Left lung (tissue), 10 donors: ENCODE results near the gene LRRTM1. TPM values are rescaled to one million over a fixed set of nuclear protein-coding genes. Genes with fewer than 3 reads are reported as not detected.

Experiments used
- ATAC-seq: fragments of 200-7000 bp; cut with Tn5 transposase; one replicate; pipeline ENCODE4 v1.9.1; 2020; ENCODE audit warnings: moderate library complexity
- DNase-seq, 4 donors: peaks; one replicate each; pipeline ENCODE4 v3.0.0-alpha.2; 2013 to 2020
- H3K27ac ChIP-seq, 2 donors: fragments of 200-600 bp; sonication (generic) in 1 of 2; one replicate each; pipeline versions ENCODE4 v1.5.0 to v1.8.0; 2020 to 2021
- H3K27me3 ChIP-seq, 2 donors: fragments of 200-600 bp; sonication (generic) in 1 of 2; one replicate each; pipeline versions ENCODE4 v1.5.0 to v1.8.0; 2020 to 2021
- H3K36me3 ChIP-seq, 2 donors: fragments of 200-600 bp; sonication (generic) in 1 of 2; one replicate each; pipeline versions ENCODE4 v1.5.0 to v1.8.0; 2020 to 2021
- H3K4me1 ChIP-seq, 2 donors: fragments of 200-600 bp; one replicate each; pipeline ENCODE4 v1.8.0; 2021
- H3K4me3 ChIP-seq, 2 donors: fragments of 200-600 bp; sonication (generic) in 1 of 2; one replicate each; pipeline versions ENCODE4 v1.5.0 to v1.8.0; 2020 to 2021; ENCODE audit warnings: mild to moderate bottlenecking in 1 of 2
- H3K9me3 ChIP-seq, 2 donors: fragments of 200-600 bp; sonication (generic) in 1 of 2; one replicate each; pipeline versions ENCODE4 v1.5.0 to v1.8.0; 2020 to 2021
- intact Hi-C, 2 donors: fragments of 100-400 bp; cut with DNase I; formaldehyde crosslinking; loops; one replicate each; pipeline versions ENCODE4 v1.11.2 to v1.14.2; 2022
- polyA plus RNA-seq, 6 donors: library from polyadenylated mRNA; unstranded; fragments of 120-200 nt; gene quantifications; one replicate each; pipeline ENCODE4 v1.2.1, GENCODE V29; 2013; ENCODE audit not compliant: insufficient read length in 6 of 6
- total RNA-seq, 2 donors: library from RNA; stranded (reverse); fragmentation: NEBNext Ultra II Directional; extraction: Animal tissue kit (Norgen Biotek cat#: 25700); gene quantifications; one replicate each; pipeline ENCODE4 v1.2.1, GENCODE V29; 2021
- TF ChIP-seq, protein P1 (sequence below), 2 donors: fragments of 200-600 bp; sonication (generic) in 1 of 2; IDR thresholded peaks; one replicate each; pipeline versions ENCODE4 v1.5.0 to v1.8.0; 2021; ENCODE audit warnings: antibody characterized with exemption in 2 of 2
- donor health status: DM: no; HTN: yes; CAD: no.
- donor health status: DM: no; HTN: no; CAD: no.

Gene LRRTM1
- total and polyA plus RNA-seq, 8 donors: 2.0 to 3.6 (median 2.7) TPM; not detected in 2

DNA sequence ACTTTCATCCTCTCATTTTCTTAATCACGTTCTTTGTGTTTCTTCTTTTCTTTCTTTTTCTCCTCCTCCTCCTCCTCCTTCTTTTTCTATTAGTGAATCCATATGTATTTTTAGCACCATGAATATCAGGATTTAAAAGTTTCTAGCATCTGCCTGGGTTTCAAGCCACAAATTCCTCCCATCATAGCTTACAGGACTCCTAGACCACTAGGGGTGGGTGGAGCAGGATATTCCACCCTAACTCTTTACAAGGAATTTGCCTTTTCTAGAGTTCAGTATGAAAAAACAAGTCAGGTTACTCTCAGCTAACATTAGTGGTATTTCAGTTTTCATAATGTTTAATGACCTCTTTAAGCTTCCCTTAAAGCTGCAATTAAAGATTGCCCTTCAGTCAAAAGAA lies 19.1 kb upstream of the LRRTM1 start:
- peaks cover 0 to 35% of the 10 kb centered on the region in 2 donors for H3K27me3 ChIP-seq
- no peak overlapping the region for H3K27ac ChIP-seq
- no peaks in the 10 kb centered on the region for H3K36me3 ChIP-seq
- no peaks in the 10 kb centered on the region for H3K9me3 ChIP-seq
- H3K4me3 ChIP-seq: no peak overlapping the region
- intact Hi-C loops: loop anchor here in 1 of 2 donors (10.0 kb wide), 1 partner anchor 171 kb away; no protein-coding TSS in a partner anchor
- DNase-seq: no peak
- TF ChIP-seq, protein P1, sequence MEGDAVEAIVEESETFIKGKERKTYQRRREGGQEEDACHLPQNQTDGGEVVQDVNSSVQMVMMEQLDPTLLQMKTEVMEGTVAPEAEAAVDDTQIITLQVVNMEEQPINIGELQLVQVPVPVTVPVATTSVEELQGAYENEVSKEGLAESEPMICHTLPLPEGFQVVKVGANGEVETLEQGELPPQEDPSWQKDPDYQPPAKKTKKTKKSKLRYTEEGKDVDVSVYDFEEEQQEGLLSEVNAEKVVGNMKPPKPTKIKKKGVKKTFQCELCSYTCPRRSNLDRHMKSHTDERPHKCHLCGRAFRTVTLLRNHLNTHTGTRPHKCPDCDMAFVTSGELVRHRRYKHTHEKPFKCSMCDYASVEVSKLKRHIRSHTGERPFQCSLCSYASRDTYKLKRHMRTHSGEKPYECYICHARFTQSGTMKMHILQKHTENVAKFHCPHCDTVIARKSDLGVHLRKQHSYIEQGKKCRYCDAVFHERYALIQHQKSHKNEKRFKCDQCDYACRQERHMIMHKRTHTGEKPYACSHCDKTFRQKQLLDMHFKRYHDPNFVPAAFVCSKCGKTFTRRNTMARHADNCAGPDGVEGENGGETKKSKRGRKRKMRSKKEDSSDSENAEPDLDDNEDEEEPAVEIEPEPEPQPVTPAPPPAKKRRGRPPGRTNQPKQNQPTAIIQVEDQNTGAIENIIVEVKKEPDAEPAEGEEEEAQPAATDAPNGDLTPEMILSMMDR (IDR thresholded peaks at IDR 0.05): no peak
- no peaks in the 10 kb centered on the region for H3K4me1 ChIP-seq
- ATAC-seq: no peak

DNA sequence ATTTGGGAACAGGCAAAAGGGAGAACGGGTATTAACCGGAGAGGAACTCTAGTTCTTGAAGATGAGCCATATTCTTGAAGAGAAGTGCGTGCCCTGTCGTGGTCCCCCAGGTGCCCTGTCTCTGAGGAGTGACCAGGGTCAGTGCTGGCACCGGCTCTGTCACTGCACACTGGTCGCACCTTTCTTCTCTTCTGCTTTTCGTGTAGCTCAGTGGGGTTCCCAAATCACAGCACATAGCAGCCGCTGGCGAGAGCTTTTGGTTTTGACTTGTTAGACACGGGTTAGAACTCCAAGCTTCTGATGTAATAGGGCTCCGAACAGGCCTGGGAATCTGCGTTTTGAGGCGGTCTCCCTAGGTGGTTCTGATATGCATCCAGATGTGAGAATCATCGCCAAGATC lies 18.4 kb upstream of the LRRTM1 start:
- TF ChIP-seq, protein P1 (IDR thresholded peaks at IDR 0.05): no peak
- DNase-seq (peak in 1 of 4 donors; percentile 24), ATAC-seq (no peak)
- H3K36me3 ChIP-seq: no peaks in the 10 kb centered on the region
- peaks cover 0 to 35% of the 10 kb centered on the region in 2 donors for H3K27me3 ChIP-seq
- H3K4me3 ChIP-seq: no peak overlapping the region
- H3K4me1 ChIP-seq: no peaks in the 10 kb centered on the region
- H3K27ac ChIP-seq: no peak overlapping the region
- intact Hi-C loops: loop anchor here in 1 of 2 donors (10.0 kb wide), 1 partner anchor 172 kb away; no protein-coding TSS in a partner anchor
- H3K9me3 ChIP-seq: no peaks in the 10 kb centered on the region

DNA sequence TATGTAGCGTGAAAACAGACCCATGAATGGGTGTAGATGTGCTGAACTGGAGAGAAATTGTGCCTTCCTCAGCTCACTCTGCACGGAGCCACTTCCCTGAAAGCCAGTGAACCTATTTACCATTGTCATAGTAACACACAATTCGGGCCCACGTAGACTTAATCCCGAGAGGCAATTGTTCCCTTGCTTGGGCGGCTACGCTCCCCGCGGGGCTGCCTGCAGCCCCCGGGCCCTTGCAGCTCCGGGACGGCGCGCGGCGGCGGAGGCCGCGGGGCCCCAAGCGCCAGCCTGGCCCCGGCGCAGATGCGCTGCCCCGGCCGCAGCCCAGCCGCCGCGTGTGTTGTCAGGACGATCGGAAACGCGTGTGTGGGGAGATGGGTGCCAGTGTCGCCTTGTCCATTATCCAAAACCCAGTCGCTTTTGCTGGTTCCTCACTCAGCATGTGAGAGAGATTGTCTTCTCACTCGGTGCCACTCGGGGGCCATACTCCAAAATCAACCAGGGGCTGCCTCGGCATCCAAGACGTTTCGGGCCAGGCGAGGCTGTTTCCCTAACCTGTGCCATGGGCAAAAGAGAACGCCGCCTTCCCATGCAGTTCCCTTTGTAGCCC lies 17.9 kb upstream of the LRRTM1 start:
- H3K4me1 ChIP-seq: no peaks in the 10 kb centered on the region
- DNase-seq: peak in 2 of 4 donors; percentile 31 to 63
- H3K36me3 ChIP-seq: no peaks in the 10 kb centered on the region
- H3K4me3 ChIP-seq: no peak overlapping the region
- ATAC-seq: no peak
- intact Hi-C loops: loop anchor here in 1 of 2 donors (10.0 kb wide), 1 partner anchor 172 kb away; no protein-coding TSS in a partner anchor
- H3K27ac ChIP-seq: no peak overlapping the region
- peaks cover 0 to 35% of the 10 kb centered on the region in 2 donors for H3K27me3 ChIP-seq
- TF ChIP-seq, protein P1 (IDR thresholded peaks at IDR 0.05): no peak
- H3K9me3 ChIP-seq: no peaks in the 10 kb centered on the region

DNA sequence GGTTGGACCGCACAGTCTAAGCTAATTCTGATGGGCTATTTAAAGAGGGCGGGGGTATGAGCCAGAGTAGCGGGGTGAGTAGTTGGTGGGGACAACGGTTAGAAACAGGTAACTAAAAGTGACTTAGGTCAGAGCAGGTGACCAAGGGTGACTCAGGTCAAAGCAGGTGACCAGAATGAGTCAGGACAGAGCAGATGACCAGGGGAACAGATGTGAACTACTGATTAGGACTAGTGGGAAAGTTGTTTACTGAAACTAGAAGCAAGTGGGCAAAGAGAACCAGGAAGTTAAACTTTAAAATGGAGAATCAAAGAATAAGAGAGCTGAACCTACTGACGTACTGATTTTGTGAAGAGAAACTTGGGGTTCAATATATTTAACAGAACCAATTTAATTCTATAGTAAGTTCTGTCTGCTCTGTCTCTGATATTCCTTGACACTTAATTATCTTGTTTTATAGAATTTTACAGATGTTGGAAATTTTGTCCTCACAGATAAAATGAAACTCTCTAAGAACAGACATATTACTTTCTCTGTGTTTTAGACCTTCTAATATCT lies 7.8 kb upstream of the LRRTM1 start:
- H3K4me3 ChIP-seq: no peak overlapping the region
- no peaks in the 10 kb centered on the region for H3K36me3 ChIP-seq
- no peak for ATAC-seq
- H3K27ac ChIP-seq: no peak overlapping the region
- intact Hi-C loops: no loop called here
- TF ChIP-seq, protein P1 (IDR thresholded peaks at IDR 0.05): no peak
- no peaks in the 10 kb centered on the region for H3K27me3 ChIP-seq
- no peak for DNase-seq
- H3K9me3 ChIP-seq: no peaks in the 10 kb centered on the region
- no peaks in the 10 kb centered on the region for H3K4me1 ChIP-seq

DNA sequence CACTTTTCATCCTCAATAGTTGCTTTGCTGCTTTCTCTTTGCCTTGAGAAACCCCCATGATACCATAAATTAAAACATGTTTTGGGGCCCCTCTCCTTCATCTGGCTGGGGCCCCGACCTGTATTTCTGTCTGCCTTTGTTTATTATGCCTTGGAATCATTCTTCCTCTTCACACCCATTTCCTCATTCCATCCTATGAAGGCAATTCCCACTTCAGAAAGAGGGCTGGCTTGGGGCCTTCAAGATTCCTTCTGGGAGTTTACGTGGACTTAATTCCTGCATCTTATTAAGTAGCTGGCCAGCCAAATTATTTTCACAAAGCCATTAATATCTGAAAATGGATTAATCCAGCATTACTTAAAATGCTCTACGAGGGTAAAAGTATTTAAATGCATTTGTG lies 6.8 kb upstream of the LRRTM1 start:
- Histone ChIP-seq H3K27me3 (no peaks in the 10 kb centered on the region), H3K4me1 (no peaks in the 10 kb centered on the region), H3K4me3 (no peak overlapping the region), H3K27ac (no peak overlapping the region), H3K9me3 (no peaks in the 10 kb centered on the region), H3K36me3 (no peaks in the 10 kb centered on the region)
- DNase-seq (peak in 1 of 4 donors; percentile 35), ATAC-seq (peak; percentile 88)
- intact Hi-C loops: no loop called here
- TF ChIP-seq, protein P1 (IDR thresholded peaks at IDR 0.05): no peak
